ENCODE measurements around the gene DDX18.
"Not testable (repeated sequence)": the region's sequence is repeated elsewhere in the genome, so short reads cannot be mapped to it uniquely, and the experiment has no call there.

Gene DDX18

DNA sequence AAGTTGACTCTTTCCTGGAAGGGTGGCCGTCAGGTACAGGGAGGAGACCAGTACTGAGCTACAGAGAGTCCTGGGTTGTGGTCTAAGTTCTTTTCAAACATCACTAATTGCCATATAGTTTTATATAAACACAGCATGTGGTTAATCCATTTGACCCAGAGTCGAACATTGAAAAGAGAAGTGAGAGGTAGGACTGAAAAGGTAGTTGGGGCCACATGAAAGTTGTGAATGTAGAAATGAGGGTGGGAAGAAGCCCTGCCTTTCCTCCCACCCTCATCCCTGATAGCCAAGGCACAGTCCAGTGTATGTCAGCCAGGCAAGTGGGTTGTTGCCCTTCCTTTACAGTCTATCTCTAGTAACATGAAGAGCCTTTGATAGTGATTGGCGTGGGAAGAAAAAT lies 4.4 kb downstream of the DDX18 start:
- H3K4me3 Mint-ChIP-seq, result peak overlapping the region; percentile 60 to 64

DNA sequence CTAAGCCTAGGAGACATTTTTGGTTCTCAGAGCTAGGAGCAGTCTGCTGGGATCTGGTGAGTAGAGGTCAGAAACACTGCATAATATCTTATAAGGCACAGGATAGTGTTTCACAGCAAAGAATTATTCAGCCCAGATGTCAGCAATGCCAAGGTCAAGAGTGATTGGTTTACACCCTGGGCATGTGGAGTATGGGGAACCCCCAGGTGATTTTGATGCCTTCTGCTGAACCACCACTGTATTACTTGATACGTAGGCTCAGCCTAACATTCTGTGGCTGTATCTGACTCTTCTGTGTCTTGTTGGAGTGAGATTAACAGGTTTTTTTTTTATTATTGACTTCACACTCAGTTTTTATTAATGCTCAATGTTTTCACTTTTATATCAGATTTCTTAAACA lies 6.0 kb downstream of the DDX18 start:
- Mint-ChIP-seq H3K27me3 (no peaks in the 10 kb centered on the region), H3K4me1 (peaks cover 25 to 39% of the 10 kb centered on the region in 2 donors), H3K4me3 (peak overlapping the region in 1 of 2 donors; percentile 12), H3K27ac (peak overlapping the region; percentile 93), H3K9me3 (no peaks in the 10 kb centered on the region), H3K36me3 (peaks cover 41 to 64% of the 10 kb centered on the region in 2 donors)
- DNase-seq (peak; percentile 74), ATAC-seq (replicated peaks) (peak; percentile 99)

More for the DNA sequence above, 4.4 kb downstream of the DDX18 start:
- Mint-ChIP-seq H3K27ac (peak overlapping the region; percentile 92), H3K9me3 (no peaks in the 10 kb centered on the region), H3K36me3 (peaks cover 34 to 62% of the 10 kb centered on the region in 2 donors), H3K27me3 (no peaks in the 10 kb centered on the region), H3K4me1 (peaks cover 25 to 39% of the 10 kb centered on the region in 2 donors)
- DNase-seq, result no peak
- ATAC-seq (replicated peaks), result no peak

DNA sequence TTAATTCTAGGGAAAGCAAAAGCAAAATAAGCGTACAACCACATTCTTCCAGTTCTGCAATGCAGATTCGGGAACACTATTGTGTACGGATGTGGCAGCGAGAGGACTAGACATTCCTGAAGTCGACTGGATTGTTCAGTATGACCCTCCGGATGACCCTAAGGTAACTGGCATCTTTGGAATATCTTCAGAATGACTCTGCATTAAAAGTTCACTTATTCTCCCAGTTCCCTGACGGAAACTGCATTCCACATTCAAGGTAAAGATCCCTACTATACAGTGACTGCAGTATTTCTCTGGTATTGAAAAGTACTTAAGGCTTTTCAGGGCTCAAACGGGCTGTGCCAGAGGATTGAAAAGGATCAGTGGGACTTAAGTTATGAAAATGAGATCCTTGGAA lies 10.9 kb downstream of the DDX18 start:
- ATAC-seq (replicated peaks), result no peak
- no peak for DNase-seq
- H3K27me3 Mint-ChIP-seq, result no peaks in the 10 kb centered on the region
- peaks cover 58 to 75% of the 10 kb centered on the region in 2 donors for H3K36me3 Mint-ChIP-seq
- no peak overlapping the region for H3K4me3 Mint-ChIP-seq
- H3K27ac Mint-ChIP-seq, result no peak overlapping the region
- peaks cover 4 to 5% of the 10 kb centered on the region in 2 donors for H3K9me3 Mint-ChIP-seq
- peaks cover 1 to 5% of the 10 kb centered on the region in 2 donors for H3K4me1 Mint-ChIP-seq

DNA sequence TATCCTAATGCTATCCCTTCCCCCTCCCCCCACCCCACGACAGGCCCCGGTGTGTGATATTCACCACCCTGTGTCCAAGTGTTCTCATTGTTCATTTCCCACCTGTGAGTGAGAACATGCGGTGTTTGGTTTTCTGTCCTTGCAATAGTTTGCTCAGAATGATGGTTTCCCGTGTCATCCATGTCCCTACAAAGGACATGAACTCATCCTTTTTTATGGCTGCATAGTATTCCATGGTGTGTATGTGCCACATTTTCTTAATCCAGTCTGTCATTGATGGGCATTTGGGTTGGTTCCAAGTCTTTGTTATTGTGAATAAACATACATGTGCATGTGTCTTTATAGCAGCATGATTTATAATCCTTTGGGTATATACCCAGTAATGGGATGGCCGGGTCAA lies 13.0 kb downstream of the DDX18 start:
- not testable (repeated sequence) for H3K4me1 Mint-ChIP-seq; DNase-seq; H3K4me3 Mint-ChIP-seq; H3K27ac Mint-ChIP-seq; H3K27me3 Mint-ChIP-seq; H3K9me3 Mint-ChIP-seq; ATAC-seq (replicated peaks)
- peaks cover 59 to 74% of the 10 kb centered on the region in 2 donors for H3K36me3 Mint-ChIP-seq

DNA sequence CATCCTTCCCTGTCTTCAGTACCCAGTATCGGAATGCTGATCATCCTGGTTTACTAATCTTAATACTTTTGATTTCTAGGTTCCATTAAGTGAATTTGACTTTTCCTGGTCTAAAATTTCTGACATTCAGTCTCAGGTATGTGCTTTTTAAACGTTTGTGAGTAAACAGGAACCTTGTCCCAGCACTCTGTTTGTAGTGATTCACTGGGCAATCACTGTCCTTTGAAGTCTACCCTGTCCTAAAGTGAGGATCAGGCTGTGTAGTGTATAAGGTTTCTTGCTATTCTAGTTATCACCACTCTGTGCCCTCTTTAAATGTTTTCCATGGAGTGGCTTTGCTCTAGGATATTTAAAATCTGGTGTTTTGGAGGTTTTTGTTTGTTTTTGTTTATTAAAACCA lies 14.4 kb downstream of the DDX18 start:
- H3K4me1 Mint-ChIP-seq, result peaks cover 0 to 2% of the 10 kb centered on the region in 2 donors
- no peak overlapping the region for H3K27ac Mint-ChIP-seq
- ATAC-seq (replicated peaks) (no peak), DNase-seq (no peak)
- no peak overlapping the region for H3K4me3 Mint-ChIP-seq
- no peaks in the 10 kb centered on the region for H3K27me3 Mint-ChIP-seq
- peaks cover 60 to 71% of the 10 kb centered on the region in 2 donors for H3K36me3 Mint-ChIP-seq
- H3K9me3 Mint-ChIP-seq, result peaks cover 4 to 5% of the 10 kb centered on the region in 2 donors

DNA sequence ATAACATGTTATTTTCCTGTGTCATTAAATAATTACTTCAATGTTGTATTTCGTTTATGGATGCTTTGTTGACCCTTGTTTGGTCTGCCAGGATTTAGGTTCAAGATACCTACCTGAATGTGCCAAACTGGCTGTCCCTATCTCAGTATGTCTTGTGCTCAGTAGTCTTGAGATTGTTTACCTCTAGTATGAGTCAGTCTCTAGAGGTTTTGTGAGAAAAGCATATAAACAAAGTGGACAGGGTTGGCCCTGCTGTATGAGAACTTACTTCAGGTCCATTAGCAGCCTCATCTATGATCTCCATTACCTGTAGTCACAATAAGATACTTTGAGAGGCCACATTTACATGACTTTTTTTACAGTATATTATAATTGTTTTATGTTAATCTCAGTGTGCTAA lies 17.8 kb downstream of the DDX18 start:
- Mint-ChIP-seq H3K36me3 (peaks cover 44 to 72% of the 10 kb centered on the region in 2 donors), H3K9me3 (no peaks in the 10 kb centered on the region), H3K27ac (no peak overlapping the region), H3K27me3 (peaks cover 0 to 6% of the 10 kb centered on the region in 2 donors), H3K4me1 (peaks cover 11 to 16% of the 10 kb centered on the region in 2 donors), H3K4me3 (no peak overlapping the region)
- DNase-seq (no peak), ATAC-seq (replicated peaks) (no peak)

DNA sequence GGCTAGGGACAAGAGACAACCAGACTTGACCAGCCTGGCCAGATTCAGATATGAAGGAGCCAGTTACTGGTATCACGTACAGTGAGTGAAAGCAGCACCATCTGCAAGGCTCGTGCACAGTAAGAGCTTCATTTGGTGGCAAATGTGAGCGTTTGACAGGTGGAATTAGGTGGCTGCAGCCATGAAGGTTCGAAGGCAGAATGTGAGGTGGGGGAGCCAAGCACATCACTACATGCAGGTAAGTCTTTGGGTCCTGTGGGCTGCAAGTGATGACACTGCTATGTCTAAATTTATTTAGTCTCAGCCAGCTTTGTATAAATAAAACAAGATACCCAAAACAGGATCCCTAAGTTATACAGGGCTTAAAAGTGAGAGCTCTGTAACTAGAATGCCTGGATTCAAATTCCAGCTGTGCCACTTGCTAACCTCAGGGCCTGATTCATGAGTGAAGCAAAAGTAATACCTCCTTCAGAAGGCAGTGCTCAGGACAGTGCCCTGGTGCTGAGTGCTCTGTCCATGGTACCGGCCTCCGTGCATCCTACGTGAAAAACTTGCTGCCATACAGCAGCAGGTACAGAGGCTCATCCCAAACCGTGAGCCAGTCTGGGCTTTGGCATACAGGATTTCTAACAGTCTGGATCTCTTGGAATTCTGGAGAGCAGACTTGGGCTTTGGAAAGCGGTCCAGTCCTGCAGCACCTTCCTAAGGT lies 18.6 kb downstream of the DDX18 start:
- Mint-ChIP-seq H3K4me3 (no peak overlapping the region), H3K9me3 (no peaks in the 10 kb centered on the region), H3K27me3 (peaks cover 0 to 6% of the 10 kb centered on the region in 2 donors), H3K4me1 (peaks cover 11 to 16% of the 10 kb centered on the region in 2 donors), H3K27ac (no peak overlapping the region), H3K36me3 (peaks cover 44 to 72% of the 10 kb centered on the region in 2 donors)
- DNase-seq, result no peak
- no peak for ATAC-seq (replicated peaks)

DNA sequence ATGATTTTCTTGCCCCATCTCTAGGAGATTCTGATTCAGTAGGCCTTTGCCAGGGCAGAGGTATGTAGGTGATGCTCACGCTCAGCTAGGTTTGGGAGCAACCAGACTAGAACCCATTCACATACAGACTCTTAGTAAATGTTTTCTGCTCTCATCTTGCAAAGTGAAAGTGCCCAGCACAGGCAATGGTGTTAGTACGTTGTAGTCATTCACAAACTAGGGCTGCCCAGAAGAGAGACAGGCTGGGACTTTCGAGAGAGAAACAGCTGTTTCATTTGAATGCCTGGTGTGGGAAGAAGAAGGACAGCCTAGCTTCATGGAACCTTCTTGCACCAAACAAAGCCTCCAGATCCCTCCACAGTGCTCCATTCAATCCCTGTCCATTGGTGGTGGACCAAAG lies 19.4 kb downstream of the DDX18 start:
- Mint-ChIP-seq H3K27me3 (peaks cover 0 to 6% of the 10 kb centered on the region in 2 donors), H3K4me3 (no peak overlapping the region), H3K4me1 (peaks cover 11 to 16% of the 10 kb centered on the region in 2 donors), H3K36me3 (peaks cover 39 to 71% of the 10 kb centered on the region in 2 donors), H3K27ac (no peak overlapping the region), H3K9me3 (no peaks in the 10 kb centered on the region)
- ATAC-seq (replicated peaks) (peak in 1 of 2 donors; percentile 29), DNase-seq (no peak)

DNA sequence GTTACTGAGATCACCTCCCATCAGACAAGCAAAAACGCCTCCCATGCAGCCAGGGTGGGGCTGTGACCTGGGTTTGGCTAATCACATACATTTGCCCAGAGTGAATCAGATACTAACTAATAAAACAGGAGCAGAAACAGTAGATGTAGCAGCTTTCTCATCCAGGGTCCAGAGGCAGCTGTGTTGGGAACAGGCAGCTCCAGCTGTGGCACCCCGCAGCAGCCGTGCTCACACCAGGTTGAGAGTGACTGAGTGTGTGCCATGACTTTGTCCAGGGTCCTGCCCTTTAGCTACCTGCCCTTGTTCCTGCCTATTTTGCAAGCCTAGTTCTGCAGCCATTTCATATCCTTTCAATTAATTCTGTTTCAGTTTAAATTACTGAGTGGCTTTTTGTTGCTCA lies 20.5 kb downstream of the DDX18 start:
- peaks cover 0 to 6% of the 10 kb centered on the region in 2 donors for H3K27me3 Mint-ChIP-seq
- ATAC-seq (replicated peaks) (no peak), DNase-seq (no peak)
- H3K4me3 Mint-ChIP-seq, result no peak overlapping the region
- peaks cover 38 to 67% of the 10 kb centered on the region in 2 donors for H3K36me3 Mint-ChIP-seq
- H3K9me3 Mint-ChIP-seq, result no peaks in the 10 kb centered on the region
- no peak overlapping the region for H3K27ac Mint-ChIP-seq
- peaks cover 11 to 16% of the 10 kb centered on the region in 2 donors for H3K4me1 Mint-ChIP-seq

DNA sequence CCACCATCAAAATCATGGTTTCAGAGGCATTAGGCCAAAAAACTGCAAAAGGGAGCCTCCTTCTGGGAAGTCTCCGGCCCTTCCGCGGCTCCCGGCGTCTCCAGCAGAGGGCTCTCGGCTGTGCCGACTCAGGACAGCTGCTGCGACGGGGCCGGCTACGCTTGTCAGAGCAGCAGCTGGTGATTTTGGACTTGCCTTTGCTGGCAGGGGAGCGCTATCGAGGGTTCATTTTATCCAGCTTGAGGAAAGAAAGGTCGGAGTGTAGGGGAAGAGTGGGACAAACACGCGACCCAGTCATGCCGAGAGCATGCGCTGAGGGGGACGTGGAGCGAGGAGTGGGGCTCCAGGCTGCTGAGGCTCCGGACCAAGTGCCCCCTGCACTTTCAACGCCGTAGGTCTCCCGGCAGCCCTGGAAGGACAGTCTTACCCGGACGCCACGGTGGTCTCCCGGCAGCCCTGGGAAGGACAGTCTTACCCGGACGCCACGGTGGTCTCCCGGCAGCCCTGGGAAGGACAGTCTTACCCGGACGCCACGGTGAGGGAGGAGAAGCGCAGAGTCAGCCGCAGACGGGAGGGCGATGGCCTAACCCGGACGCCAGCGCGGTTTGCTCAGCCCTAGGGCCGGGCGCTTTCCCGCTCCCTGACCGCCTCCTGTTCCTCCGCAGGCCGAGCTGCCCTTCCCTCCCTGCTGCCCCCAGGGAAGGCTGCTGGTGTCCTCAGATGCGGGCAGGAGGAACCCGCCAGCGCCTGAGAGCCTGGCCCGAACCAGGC lies 21.7 kb downstream of the DDX18 start:
- no peaks in the 10 kb centered on the region for H3K9me3 Mint-ChIP-seq
- H3K4me1 Mint-ChIP-seq, result peaks cover 11 to 16% of the 10 kb centered on the region in 2 donors
- peak overlapping the region; percentile 73 to 80 for H3K4me3 Mint-ChIP-seq
- H3K36me3 Mint-ChIP-seq, result peaks cover 37 to 66% of the 10 kb centered on the region in 2 donors
- peak overlapping the region; percentile 75 for H3K27ac Mint-ChIP-seq
- peaks cover 0 to 6% of the 10 kb centered on the region in 2 donors for H3K27me3 Mint-ChIP-seq
- ATAC-seq (replicated peaks) (peak; percentile 91 to 93), DNase-seq (peak; percentile 51)

DNA sequence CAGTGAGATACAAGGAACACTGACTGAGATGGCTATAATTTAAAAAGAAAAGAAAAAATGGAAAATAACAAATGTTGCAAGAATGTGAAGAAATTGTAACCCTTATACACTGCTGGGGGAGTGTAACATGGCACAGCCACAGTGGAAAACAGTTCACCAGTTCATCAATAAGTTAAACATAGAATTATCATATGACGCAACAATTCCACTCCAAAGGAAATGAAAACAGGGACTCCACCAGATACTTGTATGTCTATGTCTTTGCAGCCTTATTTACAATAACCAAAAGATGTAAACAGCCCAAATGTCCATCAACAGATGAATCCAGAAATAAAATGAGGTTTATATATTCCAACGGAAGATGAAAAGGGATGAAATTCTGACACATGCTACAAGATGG lies 30.8 kb downstream of the DDX18 start:
- DNase-seq (no peak), ATAC-seq (replicated peaks) (no peak)
- Mint-ChIP-seq H3K36me3 (peaks cover 0 to 18% of the 10 kb centered on the region in 2 donors), H3K27me3 (peaks cover 29 to 39% of the 10 kb centered on the region in 2 donors), H3K4me3 (no peak overlapping the region), H3K4me1 (peaks cover 3 to 5% of the 10 kb centered on the region in 2 donors), H3K27ac (no peak overlapping the region), H3K9me3 (peaks cover 8 to 11% of the 10 kb centered on the region in 2 donors)

DNA sequence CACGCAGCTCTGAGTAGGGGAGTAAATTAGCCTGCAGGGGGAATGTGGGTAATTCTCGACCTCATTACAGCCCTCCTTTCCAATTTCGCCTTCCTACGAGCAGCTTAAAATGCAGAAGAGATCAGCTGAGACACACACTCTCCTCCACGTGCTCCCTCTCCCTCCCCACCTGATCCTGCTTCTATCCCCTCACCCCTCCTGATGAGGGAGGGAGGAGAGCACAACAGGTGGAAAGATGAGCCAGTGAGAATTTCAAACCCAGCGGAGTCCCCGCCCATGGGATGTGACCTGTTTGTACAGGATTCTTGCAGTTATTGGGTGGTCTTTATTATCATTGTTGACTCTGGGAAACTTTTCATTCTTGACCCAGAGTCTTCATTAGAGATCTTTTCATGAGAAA lies 35.5 kb downstream of the DDX18 start:
- Mint-ChIP-seq H3K36me3 (peaks cover 0 to 10% of the 10 kb centered on the region in 2 donors), H3K4me3 (no peak overlapping the region), H3K27me3 (peaks cover 41 to 78% of the 10 kb centered on the region in 2 donors), H3K9me3 (peaks cover 8 to 11% of the 10 kb centered on the region in 2 donors), H3K27ac (no peak overlapping the region), H3K4me1 (peaks cover 3 to 6% of the 10 kb centered on the region in 2 donors)
- DNase-seq, result no peak
- ATAC-seq (replicated peaks), result no peak

DNA sequence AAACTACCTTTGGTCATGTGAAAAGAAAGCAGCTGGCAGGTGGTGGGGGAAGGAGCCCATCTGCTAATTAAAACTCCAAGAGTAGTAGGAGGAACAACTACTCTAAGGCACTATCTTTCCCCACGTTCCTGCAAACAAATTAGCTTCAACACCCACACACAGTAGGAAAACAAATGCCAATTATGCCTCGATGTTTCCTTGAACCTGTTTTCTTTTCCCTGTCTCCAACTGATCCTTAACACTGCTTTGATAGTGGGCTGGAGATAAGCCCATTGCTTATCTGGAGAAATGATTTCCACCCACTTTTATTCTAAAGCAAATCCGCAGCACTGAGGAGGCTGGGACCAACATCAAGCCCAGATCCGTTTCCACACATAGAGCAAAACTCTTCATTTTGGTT lies 36.0 kb downstream of the DDX18 start:
- H3K4me3 Mint-ChIP-seq, result no peak overlapping the region
- peaks cover 41 to 78% of the 10 kb centered on the region in 2 donors for H3K27me3 Mint-ChIP-seq
- H3K4me1 Mint-ChIP-seq, result peaks cover 3 to 6% of the 10 kb centered on the region in 2 donors
- H3K9me3 Mint-ChIP-seq, result peaks cover 8 to 11% of the 10 kb centered on the region in 2 donors
- H3K27ac Mint-ChIP-seq, result no peak overlapping the region
- peaks cover 0 to 10% of the 10 kb centered on the region in 2 donors for H3K36me3 Mint-ChIP-seq
- ATAC-seq (replicated peaks) (no peak), DNase-seq (no peak)

DNA sequence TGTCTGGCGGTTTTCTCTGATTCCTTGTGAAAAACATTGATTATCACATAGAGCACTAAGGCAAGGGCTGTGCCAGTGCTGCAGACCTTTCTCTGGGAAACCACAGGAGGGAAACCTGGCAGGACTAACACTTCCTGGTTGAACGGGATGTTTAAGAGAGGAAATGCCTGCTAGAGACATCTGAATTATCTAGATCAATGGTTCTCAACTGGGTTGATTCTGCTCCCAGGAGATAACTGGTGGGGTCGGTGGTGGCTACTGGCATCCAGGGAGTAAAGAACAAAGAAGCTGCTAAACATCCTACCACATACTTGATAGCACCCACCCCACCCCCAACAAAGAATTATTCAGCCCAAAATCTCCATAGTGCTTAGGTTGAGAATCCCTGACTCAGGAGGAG lies 37.5 kb downstream of the DDX18 start:
- H3K36me3 Mint-ChIP-seq, result peaks cover 0 to 10% of the 10 kb centered on the region in 2 donors

More for the DNA sequence above, 37.5 kb downstream of the DDX18 start:
- peaks cover 36 to 79% of the 10 kb centered on the region in 2 donors for H3K27me3 Mint-ChIP-seq
- peaks cover 8 to 11% of the 10 kb centered on the region in 2 donors for H3K9me3 Mint-ChIP-seq
- H3K4me3 Mint-ChIP-seq, result no peak overlapping the region
- ATAC-seq (replicated peaks) (no peak), DNase-seq (no peak)
- H3K27ac Mint-ChIP-seq, result no peak overlapping the region
- H3K4me1 Mint-ChIP-seq, result peaks cover 3 to 6% of the 10 kb centered on the region in 2 donors
